SK-N-SH treated with all-trans-retinoic acid at 6 μM for 48 hours (cell line): ENCODE data around the gene TNIK.

ENCODE experiments used
- ATAC-seq: fragments of 200-7000 bp; cut with Tn5 transposase; 3 replicates; pipeline ENCODE4 v1.9.1; 2020; ENCODE audit warnings: mild to moderate bottlenecking, moderate library complexity
- ARNTL ChIP-seq: fragments of 450-650 bp; formaldehyde crosslinking; IDR thresholded peaks from 2 replicates; pipeline ENCODE4 v1.5.0; 2020; ENCODE audit warnings: low read depth, mild to moderate bottlenecking, moderate library complexity, borderline replicate concordance
- CSDC2 ChIP-seq: fragments of 250-450 bp; sonication (Bioruptor Pico); IDR thresholded peaks from 2 replicates; pipeline ENCODE4 v1.5.0; 2020; ENCODE audit warnings: mild to moderate bottlenecking, moderate library complexity
- ESRRG ChIP-seq: fragments of 250-450 bp; sonication (Bioruptor Pico); IDR thresholded peaks from 2 replicates; pipeline ENCODE4 v1.6.1; 2021; ENCODE audit warnings: mild to moderate bottlenecking
- GLIS3 ChIP-seq: fragments of 250-450 bp; sonication (Bioruptor Pico); IDR thresholded peaks from 2 replicates; pipeline ENCODE4 v1.5.0; 2020; ENCODE audit warnings: mild to moderate bottlenecking, moderate library complexity
- ISL1 ChIP-seq: fragments of 250-450 bp; sonication (Bioruptor Pico); IDR thresholded peaks from 2 replicates; pipeline ENCODE4 v2.1.2; 2022; ENCODE audit warnings: mild to moderate bottlenecking, moderate library complexity
- PATZ1 ChIP-seq: fragments of 250-450 bp; sonication (Bioruptor Pico); IDR thresholded peaks from 2 replicates; pipeline ENCODE4 v1.8.0; 2020; ENCODE audit warnings: mild to moderate bottlenecking, moderate library complexity, borderline replicate concordance
- POU6F1 ChIP-seq: fragments of 250-450 bp; sonication (Bioruptor Pico); IDR thresholded peaks from 2 replicates; pipeline ENCODE4 v1.8.0; 2021; ENCODE audit warnings: low read depth, mild to moderate bottlenecking, moderate library complexity, borderline replicate concordance
- RARB ChIP-seq: fragments of 250-450 bp; sonication (Bioruptor Pico); IDR thresholded peaks from 2 replicates; pipeline ENCODE4 v1.8.0; 2021; ENCODE audit warnings: mild to moderate bottlenecking, moderate library complexity
- SNAI2 ChIP-seq: fragments of 250-450 bp; sonication (Bioruptor Pico); IDR thresholded peaks from 2 replicates; pipeline ENCODE4 v1.5.0; 2020; ENCODE audit warnings: mild to moderate bottlenecking, moderate library complexity
- TCF4 ChIP-seq: fragments of 250-450 bp; sonication (Bioruptor Pico); IDR thresholded peaks from 2 replicates; pipeline ENCODE4 v1.8.0; 2021; ENCODE audit warnings: mild to moderate bottlenecking, moderate library complexity, borderline replicate concordance
- ZC3H10 ChIP-seq: fragments of 250-450 bp; sonication (Bioruptor Pico); IDR thresholded peaks from 2 replicates; pipeline ENCODE4 v1.5.1; 2021; ENCODE audit warnings: mild to moderate bottlenecking, moderate library complexity
- ZFP30 ChIP-seq: fragments of 450-650 bp; formaldehyde crosslinking; IDR thresholded peaks from 2 replicates; pipeline ENCODE4 v1.5.0; 2022; ENCODE audit warnings: mild to moderate bottlenecking, moderate library complexity
- ZNF565 ChIP-seq: fragments of 450-650 bp; formaldehyde crosslinking; conservative IDR thresholded peaks from 2 replicates; pipeline ENCODE4 v1.5.0; 2020; ENCODE audit warnings: low read depth, mild to moderate bottlenecking, moderate library complexity
- ZNF70 ChIP-seq: fragments of 450-650 bp; formaldehyde crosslinking; IDR thresholded peaks from 2 replicates; pipeline ENCODE4 v1.5.0; 2020; ENCODE audit warnings: mild to moderate bottlenecking, moderate library complexity
- ZNF8 ChIP-seq: fragments of 450-650 bp; formaldehyde crosslinking; IDR thresholded peaks from 2 replicates; pipeline ENCODE4 v1.5.0; 2020; ENCODE audit warnings: mild to moderate bottlenecking, moderate library complexity
- TF ChIP-seq, protein P1 (sequence below): fragments of 250-450 bp; sonication (Bioruptor Pico); IDR thresholded peaks from 2 replicates; pipeline ENCODE4 v1.5.0; 2020; ENCODE audit warnings: mild to moderate bottlenecking, moderate library complexity
- TF ChIP-seq, protein P2 (sequence below): fragments of 250-450 bp; sonication (Bioruptor Pico); IDR thresholded peaks from 2 replicates; pipeline ENCODE4 v1.5.1; 2020; ENCODE audit warnings: low read depth, mild to moderate bottlenecking, moderate library complexity

The TNIK gene

GRCh38 chr3:171199473-171199829, 260.8 kb downstream of the TNIK start (continued):
- TF ChIP-seq ZNF565, result no peak
- TF ChIP-seq ZFP30, result no peak
- TF ChIP-seq CSDC2 (CRISPR knock-in tag), result no peak
- TF ChIP-seq, protein P1, sequence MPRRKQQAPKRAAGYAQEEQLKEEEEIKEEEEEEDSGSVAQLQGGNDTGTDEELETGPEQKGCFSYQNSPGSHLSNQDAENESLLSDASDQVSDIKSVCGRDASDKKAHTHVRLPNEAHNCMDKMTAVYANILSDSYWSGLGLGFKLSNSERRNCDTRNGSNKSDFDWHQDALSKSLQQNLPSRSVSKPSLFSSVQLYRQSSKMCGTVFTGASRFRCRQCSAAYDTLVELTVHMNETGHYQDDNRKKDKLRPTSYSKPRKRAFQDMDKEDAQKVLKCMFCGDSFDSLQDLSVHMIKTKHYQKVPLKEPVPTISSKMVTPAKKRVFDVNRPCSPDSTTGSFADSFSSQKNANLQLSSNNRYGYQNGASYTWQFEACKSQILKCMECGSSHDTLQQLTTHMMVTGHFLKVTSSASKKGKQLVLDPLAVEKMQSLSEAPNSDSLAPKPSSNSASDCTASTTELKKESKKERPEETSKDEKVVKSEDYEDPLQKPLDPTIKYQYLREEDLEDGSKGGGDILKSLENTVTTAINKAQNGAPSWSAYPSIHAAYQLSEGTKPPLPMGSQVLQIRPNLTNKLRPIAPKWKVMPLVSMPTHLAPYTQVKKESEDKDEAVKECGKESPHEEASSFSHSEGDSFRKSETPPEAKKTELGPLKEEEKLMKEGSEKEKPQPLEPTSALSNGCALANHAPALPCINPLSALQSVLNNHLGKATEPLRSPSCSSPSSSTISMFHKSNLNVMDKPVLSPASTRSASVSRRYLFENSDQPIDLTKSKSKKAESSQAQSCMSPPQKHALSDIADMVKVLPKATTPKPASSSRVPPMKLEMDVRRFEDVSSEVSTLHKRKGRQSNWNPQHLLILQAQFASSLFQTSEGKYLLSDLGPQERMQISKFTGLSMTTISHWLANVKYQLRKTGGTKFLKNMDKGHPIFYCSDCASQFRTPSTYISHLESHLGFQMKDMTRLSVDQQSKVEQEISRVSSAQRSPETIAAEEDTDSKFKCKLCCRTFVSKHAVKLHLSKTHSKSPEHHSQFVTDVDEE, result no peak
- TF ChIP-seq SNAI2 (CRISPR knock-in tag), result no peak
- no peak for TF ChIP-seq ZNF70 (CRISPR knock-in tag)
- TF ChIP-seq ZNF8 (CRISPR knock-in tag), result no peak

DNA sequence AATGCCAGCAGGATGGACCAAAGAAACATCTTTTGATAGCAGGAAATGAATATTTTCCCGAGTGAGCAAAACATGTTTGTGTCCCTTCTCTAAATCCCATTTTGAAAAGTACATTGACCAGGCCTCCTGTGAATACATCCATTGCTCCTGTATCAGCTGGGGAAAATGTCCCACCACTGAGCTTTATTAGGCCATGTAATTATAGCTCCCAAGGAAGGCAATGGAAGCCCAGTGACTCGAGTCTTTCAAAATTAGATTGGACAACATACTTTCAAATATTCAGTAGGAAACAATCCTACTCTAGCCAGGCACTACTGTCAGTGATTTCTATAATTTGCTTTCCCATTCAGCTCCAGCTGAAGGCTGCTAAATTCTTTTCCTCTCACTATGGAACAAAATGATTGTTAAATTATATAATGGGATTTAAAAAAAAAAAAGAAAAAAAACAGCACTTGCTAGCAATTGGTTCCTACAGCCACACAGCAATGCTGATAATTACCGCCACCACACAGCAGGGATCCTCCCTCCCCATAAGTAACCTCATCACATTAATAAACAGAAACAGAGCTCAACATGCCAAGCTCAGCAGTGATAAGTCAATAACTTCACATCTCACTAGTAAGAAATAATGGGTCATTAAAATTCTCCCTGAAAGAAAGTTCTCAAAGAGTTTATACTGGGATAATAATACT, 261.3 kb downstream of the TNIK start:
- ATAC-seq, result no peak
- TF ChIP-seq ISL1, result no peak
- no peak for TF ChIP-seq ZC3H10 (CRISPR knock-in tag)
- TF ChIP-seq ZNF8 (CRISPR knock-in tag), result no peak
- no peak for TF ChIP-seq PATZ1
- TF ChIP-seq ESRRG (CRISPR knock-in tag), result no peak
- no peak for TF ChIP-seq TCF4 (CRISPR knock-in tag)
- no peak for TF ChIP-seq ARNTL
- TF ChIP-seq, protein P1, result no peak
- no peak for TF ChIP-seq RARB (CRISPR knock-in tag)
- TF ChIP-seq, protein P2, sequence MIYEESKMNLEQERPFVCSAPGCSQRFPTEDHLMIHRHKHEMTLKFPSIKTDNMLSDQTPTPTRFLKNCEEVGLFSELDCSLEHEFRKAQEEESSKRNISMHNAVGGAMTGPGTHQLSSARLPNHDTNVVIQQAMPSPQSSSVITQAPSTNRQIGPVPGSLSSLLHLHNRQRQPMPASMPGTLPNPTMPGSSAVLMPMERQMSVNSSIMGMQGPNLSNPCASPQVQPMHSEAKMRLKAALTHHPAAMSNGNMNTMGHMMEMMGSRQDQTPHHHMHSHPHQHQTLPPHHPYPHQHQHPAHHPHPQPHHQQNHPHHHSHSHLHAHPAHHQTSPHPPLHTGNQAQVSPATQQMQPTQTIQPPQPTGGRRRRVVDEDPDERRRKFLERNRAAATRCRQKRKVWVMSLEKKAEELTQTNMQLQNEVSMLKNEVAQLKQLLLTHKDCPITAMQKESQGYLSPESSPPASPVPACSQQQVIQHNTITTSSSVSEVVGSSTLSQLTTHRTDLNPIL (CRISPR knock-in tag), result no peak
- TF ChIP-seq, all 23 proteins: peak for 0

DNA sequence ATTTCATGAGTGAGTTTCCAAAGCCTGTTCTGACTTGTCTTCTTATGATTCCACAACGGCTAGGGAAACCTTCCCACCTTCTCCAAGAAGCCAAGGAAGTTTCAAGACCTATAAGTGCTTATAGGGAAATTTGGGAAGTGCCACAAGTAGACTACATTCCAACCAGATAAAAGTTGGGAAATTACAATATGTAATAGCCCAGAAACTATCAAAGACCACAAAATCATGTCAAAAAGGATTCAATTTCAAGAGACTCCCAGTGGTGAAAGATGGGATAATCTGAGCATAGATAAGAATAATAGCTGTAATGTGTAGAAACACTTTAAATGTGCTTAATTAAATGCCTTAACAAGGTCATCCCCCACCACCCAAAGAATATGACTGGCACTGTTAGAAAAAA, 264.5 kb downstream of the TNIK start:
- ATAC-seq, result no peak
- no peak for TF ChIP-seq ESRRG (CRISPR knock-in tag)
- TF ChIP-seq POU6F1, result no peak
- TF ChIP-seq GLIS3 (CRISPR knock-in tag), result no peak
- TF ChIP-seq SNAI2 (CRISPR knock-in tag), result no peak
- no peak for TF ChIP-seq ISL1
- TF ChIP-seq PATZ1, result no peak
